ENCODE measurements around the gene NR0B2. TPM values are rescaled to one million over a fixed set of nuclear protein-coding genes. Genes with fewer than 3 reads are reported as not detected.
A peak's percentile ranks its signal among the peaks of the same experiment; 100 is the strongest.

The NR0B2 gene
- total RNA-seq, 1 donor from 2014 or later, result not detected

DNA sequence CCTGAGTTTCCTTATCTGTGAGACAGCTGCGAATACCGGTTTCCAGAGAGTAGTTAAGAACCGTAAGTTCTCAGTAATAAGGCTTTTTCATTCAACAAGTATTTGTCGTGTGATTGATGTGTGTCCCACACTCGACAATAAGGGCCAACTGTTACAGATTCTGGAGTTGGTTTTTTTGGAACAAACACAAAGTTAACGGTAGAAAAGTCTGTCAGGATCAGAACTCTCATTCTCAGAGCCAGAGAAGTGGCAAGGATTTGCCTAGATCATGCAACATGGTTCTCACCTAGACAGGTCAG is 8.6 kb upstream of the NR0B2 start:
- no peak overlapping the region for H3K27ac Mint-ChIP-seq
- Histone ChIP-seq H3K4me2 (peak overlapping the region; percentile 86), H3K9ac (peak overlapping the region; percentile 76), H2AFZ (replicated peaks) (no peak overlapping the region), H3K79me2 (ENCODE audit: low read depth) (peaks cover 55% of the 10 kb centered on the region), H3K27me3 (no peaks in the 10 kb centered on the region), H3K36me3 (peaks cover 4% of the 10 kb centered on the region), H3K9me3 (ENCODE audit: low read depth) (no peaks in the 10 kb centered on the region), H4K20me1 (ENCODE audit: low read depth) (peaks cover 30% of the 10 kb centered on the region), H3K4me1 (peaks cover 6% of the 10 kb centered on the region), H3F3A (ENCODE audit: low read depth) (peaks cover 9% of the 10 kb centered on the region), H3K27ac (no peak overlapping the region), H3K4me3 (peak overlapping the region; percentile 69)
- peaks cover 16% of the 10 kb centered on the region for H3K36me3 Mint-ChIP-seq
- no peaks in the 10 kb centered on the region for H3K9me3 Mint-ChIP-seq
- peaks cover 4% of the 10 kb centered on the region for H3K27me3 Mint-ChIP-seq (ENCODE audit: insufficient read depth, low read depth)
- H3K4me3 Mint-ChIP-seq, result peak overlapping the region; percentile 96
- DNase-seq (ENCODE audit: low spot score), result no peak
- TF ChIP-seq, protein P1, sequence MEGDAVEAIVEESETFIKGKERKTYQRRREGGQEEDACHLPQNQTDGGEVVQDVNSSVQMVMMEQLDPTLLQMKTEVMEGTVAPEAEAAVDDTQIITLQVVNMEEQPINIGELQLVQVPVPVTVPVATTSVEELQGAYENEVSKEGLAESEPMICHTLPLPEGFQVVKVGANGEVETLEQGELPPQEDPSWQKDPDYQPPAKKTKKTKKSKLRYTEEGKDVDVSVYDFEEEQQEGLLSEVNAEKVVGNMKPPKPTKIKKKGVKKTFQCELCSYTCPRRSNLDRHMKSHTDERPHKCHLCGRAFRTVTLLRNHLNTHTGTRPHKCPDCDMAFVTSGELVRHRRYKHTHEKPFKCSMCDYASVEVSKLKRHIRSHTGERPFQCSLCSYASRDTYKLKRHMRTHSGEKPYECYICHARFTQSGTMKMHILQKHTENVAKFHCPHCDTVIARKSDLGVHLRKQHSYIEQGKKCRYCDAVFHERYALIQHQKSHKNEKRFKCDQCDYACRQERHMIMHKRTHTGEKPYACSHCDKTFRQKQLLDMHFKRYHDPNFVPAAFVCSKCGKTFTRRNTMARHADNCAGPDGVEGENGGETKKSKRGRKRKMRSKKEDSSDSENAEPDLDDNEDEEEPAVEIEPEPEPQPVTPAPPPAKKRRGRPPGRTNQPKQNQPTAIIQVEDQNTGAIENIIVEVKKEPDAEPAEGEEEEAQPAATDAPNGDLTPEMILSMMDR (IDR thresholded peaks at IDR 0.05), result no peak
- no peak for TF ChIP-seq EZH2phosphoT487 (IDR thresholded peaks at IDR 0.05)
- TF ChIP-seq EZH2 (IDR thresholded peaks at IDR 0.05), result no peak
- H3K4me1 Mint-ChIP-seq, result peaks cover 23% of the 10 kb centered on the region

DNA sequence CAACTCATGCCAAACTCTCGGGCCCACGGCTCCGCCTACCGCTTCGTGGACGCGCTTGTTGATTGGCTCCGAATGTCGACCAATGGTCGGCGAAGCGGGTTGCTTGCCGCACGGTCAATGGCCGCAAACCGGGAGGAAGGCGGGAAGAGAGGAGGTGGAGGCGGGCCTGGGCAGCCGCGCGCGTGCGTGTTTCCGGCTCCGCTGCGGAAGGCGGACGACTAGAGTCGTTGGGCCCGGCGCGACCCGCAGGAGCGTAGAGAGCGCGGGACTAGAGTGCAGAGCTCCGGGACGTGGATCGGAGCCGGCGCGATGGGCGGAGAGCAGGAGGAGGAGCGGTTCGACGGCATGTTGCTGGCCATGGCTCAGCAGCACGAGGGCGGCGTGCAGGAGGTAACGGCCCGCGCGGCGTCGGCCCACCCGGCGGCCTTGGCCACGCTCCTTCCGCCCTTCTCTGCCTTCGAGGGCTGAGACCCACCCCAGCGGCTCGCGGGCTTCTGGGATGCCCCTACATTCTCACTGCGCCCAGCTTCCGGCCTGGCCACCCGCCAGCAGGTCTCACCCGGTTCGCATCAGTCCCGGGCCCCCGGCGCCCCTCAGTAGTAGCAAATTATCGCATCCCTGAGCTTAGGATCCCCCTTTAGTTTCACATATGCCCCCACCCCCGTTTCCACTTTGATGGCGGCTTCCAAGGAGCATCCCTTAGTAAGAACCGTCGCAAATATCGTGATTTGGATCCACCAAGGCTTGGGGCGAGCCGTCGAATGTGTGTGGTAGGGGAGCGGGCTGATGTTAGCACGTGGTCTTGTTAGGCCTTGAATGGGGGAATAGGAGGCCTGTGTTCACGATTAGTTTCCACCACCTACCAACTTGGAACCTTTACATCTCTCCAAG is 8.0 kb upstream of the NR0B2 start, which contains the start of gene NUDC:
Gene NUDC, plus strand, starts transcription at position 204 of the 891 bp plus-strand sequence. Its CDS starts 106 bp downstream, at position 310.
- Mint-ChIP-seq H3K36me3 (peaks cover 13% of the 10 kb centered on the region), H3K4me3 (peak within 1 kb of the TSS; percentile 96), H3K27me3 (ENCODE audit: insufficient read depth, low read depth) (peaks cover 4% of the 10 kb centered on the region), H3K9me3 (no peaks in the 10 kb centered on the region), H3K4me1 (peaks cover 23% of the 10 kb centered on the region), H3K27ac (peak within 1 kb of the TSS; percentile 96)
- Histone ChIP-seq H3K27me3 (no peaks in the 10 kb centered on the region), H3K4me2 (peak within 1 kb of the TSS; percentile 86), H3K9me3 (ENCODE audit: low read depth) (no peaks in the 10 kb centered on the region), H3K9ac (peak within 1 kb of the TSS; percentile 76), H3K79me2 (ENCODE audit: low read depth) (peaks cover 50% of the 10 kb centered on the region), H3K27ac (no peak within 1 kb of the TSS), H3K36me3 (peaks cover 4% of the 10 kb centered on the region), H3F3A (ENCODE audit: low read depth) (peaks cover 9% of the 10 kb centered on the region), H3K4me1 (peaks cover 6% of the 10 kb centered on the region), H4K20me1 (ENCODE audit: low read depth) (peaks cover 30% of the 10 kb centered on the region), H3K4me3 (peak within 1 kb of the TSS; percentile 69), H2AFZ (replicated peaks) (peak within 1 kb of the TSS; percentile 35)
- peak; percentile 97 for DNase-seq (ENCODE audit: low spot score)
- TF ChIP-seq, protein P1 (IDR thresholded peaks at IDR 0.05), result no peak
- TF ChIP-seq EZH2 (IDR thresholded peaks at IDR 0.05) (no peak), EZH2phosphoT487 (IDR thresholded peaks at IDR 0.05) (no peak)

DNA sequence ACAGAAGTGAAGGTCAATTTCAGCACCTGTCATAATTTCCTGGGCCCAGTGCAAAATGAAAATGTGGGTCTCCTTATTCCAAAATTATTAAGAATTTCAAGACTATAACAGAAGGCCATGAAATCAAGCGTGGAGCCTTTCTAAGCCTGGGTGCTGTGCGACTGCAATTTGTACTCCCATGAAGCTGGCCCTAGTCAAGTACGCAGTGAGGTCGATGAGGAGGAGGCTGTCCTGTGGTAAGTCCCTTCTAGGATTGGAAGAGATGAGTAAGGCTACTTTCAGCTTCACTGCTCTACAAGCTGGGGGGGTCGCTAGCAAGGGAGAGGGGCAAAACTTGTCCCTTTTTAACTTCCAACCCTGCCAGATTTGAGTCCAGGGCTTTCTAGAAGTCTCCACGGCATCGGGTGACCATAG is 7.4 kb upstream of the NR0B2 start:
- peaks cover 9% of the 10 kb centered on the region for H3K36me3 Mint-ChIP-seq
- Histone ChIP-seq H3K9me3 (ENCODE audit: low read depth) (no peaks in the 10 kb centered on the region), H3K79me2 (ENCODE audit: low read depth) (peaks cover 44% of the 10 kb centered on the region), H3K4me3 (peak overlapping the region; percentile 69), H2AFZ (replicated peaks) (peak overlapping the region; percentile 35), H4K20me1 (ENCODE audit: low read depth) (peaks cover 25% of the 10 kb centered on the region), H3K4me2 (peak overlapping the region; percentile 86), H3K9ac (no peak overlapping the region), H3K27me3 (peaks cover 4% of the 10 kb centered on the region), H3K36me3 (peaks cover 4% of the 10 kb centered on the region), H3K27ac (no peak overlapping the region), H3K4me1 (peaks cover 6% of the 10 kb centered on the region), H3F3A (ENCODE audit: low read depth) (peaks cover 9% of the 10 kb centered on the region)
- DNase-seq (ENCODE audit: low spot score), result no peak
- no peaks in the 10 kb centered on the region for H3K9me3 Mint-ChIP-seq
- H3K27me3 Mint-ChIP-seq (ENCODE audit: insufficient read depth, low read depth), result peaks cover 4% of the 10 kb centered on the region
- peak overlapping the region; percentile 96 for H3K4me3 Mint-ChIP-seq
- TF ChIP-seq EZH2phosphoT487 (IDR thresholded peaks at IDR 0.05) (no peak), EZH2 (IDR thresholded peaks at IDR 0.05) (no peak)
- TF ChIP-seq, protein P1 (IDR thresholded peaks at IDR 0.05), result no peak
- H3K27ac Mint-ChIP-seq, result peak overlapping the region; percentile 96
- H3K4me1 Mint-ChIP-seq, result peaks cover 23% of the 10 kb centered on the region

All from neural progenitor cell (in vitro differentiated cells).